SKM-1 (cell line): Measurements from ENCODE around the gene PAX4.

Experiments
- DNase-seq: peaks from one replicate; lab custom pipeline; 2025; ENCODE audit not compliant: unreplicated experiment; lab: John Stamatoyannopoulos, UW

PAX4 gene

DNA sequence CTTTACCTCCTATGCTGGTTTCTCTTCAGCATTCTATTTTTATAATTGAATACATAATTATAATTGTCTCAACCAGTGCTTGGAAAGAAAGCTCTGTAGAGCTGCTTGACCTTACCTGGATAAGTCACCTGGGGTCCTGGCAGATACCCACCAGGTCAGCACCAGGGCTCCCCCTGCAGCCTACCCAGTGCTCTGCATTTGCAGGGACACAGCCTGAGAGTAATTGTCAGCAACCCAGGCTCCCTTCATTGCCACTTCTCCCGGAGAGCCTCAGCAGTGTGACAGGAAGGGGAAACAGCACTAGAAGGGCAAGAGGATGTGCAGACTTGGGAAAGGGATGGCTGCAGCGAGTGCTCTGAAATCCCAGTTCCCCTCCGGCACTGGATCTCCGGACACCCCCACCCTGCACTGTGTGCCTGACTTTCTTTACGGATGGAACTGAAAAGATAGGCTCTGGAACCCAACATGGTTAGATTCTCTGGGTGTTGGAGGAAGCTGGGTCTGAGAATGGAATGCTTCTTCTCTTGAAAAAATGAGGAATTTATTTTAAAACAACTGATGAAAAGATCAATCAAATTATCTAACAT lies 11.4 kb upstream of the PAX4 start:
- peak; percentile 26 for DNase-seq

DNA sequence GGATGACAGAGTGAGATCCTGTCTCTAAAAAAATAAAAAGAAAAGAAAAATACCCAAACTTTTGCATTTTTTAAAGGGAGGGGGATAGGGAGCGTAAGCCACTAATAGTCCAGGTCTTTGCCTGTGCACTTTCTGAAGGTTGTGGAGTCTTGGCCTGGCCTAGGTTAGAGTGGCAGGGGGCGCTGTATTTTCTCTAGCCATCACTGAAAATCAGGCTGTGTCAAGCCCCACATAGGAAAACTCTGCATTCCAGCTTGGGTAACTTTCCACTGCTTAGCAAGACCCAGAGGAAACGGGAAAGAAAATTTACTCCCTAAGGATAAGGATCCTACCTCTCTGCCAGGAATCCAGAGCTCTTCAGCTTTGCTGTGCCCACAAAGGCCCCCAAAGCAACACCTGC lies 10.5 kb upstream of the PAX4 start:
- no peak for DNase-seq

DNA sequence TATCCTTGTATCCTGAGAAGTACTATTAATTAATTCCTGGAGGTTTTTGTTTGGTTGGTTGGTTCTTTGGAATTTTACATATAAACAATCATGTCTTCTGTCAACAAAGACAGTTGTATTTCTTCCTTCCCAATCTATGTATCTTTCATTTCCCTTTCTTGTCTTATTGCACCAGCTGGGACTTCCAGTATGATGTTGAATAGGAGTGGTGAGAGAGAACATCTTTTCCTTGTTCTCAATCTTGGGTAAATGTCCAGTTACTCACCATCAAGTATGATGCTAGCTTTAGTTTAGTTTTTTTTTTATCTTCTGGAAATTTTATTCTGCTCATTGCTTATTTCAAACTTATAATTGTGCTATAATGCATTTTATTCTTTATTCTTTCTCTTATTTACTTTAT lies 7.4 kb upstream of the PAX4 start:
- no peak for DNase-seq

DNA sequence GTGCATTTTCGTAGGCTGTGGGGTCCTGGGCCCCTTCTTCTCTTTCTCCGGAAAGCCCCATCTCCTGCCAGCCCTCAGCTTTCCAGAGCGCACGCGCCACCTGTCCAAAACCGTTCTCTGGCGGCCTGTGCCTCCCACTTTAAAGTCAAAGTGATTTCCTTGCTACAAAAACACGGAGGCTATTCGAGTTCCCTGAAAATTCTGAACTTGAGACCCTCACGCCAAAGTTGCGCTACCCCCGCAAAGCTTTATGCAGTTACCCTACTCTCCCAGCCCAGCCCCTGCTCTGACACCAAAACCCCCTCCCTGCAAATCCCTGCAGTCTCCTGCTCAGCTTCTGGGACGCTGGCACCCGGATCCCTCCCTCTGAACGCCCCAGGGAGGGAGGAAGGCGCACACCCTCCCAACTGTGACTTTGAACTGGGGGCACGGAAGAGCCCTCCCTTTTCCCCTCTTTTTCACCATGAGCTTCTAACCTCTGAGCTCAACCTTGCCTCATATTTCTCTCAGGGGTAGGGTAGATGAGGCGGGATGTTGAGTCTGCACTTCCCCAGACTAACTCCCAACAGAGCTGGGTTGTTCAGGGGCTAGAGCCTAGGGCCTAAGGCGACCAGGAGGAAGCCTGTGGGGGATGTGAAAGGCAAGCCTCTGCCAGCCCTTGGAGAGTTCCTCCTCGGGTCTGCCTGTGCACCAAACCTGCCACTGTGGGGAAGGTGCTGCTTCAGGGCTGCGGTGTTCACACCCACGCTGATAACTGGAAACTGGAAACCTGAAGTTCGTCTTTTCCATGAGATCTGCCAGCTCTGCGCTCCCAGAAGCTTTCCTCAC lies 2.7 kb upstream of the PAX4 start:
- DNase-seq: no peak

DNA sequence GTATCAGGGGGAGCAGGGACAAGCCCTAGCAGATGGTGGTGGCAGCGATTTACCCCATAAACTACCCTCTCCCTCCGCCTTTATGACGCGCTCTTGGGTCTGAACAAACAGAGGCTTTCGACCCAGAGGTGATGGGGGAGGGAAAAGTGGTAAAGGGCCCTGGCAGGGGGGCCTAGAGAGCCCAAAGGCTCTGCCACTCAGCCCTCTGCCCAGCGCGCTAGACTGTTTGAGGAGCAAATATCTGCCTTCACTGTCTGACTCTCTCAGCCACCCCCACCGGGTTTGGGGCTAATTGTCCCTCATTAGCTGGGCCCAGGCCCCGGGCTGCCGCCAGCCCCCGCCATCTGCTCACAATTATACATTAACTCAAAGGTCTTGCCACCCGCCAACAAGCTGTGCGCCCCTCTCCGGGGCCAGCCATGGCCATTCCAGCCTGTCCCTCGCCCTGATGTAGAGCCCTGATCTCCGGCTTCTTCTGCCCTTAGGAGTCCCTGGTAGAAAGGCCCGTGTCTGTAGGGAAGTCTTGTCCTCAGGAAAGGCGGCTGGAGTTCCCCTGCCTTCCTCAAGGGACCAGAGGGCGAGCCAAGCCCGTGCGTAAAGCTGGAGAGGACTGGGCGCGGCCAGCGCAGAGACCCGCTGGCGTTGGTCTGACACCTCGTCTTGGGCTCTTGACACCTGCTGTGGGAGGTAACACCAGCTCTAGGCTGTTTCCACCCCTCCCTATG lies 1.9 kb upstream of the PAX4 start:
- DNase-seq: no peak

DNA sequence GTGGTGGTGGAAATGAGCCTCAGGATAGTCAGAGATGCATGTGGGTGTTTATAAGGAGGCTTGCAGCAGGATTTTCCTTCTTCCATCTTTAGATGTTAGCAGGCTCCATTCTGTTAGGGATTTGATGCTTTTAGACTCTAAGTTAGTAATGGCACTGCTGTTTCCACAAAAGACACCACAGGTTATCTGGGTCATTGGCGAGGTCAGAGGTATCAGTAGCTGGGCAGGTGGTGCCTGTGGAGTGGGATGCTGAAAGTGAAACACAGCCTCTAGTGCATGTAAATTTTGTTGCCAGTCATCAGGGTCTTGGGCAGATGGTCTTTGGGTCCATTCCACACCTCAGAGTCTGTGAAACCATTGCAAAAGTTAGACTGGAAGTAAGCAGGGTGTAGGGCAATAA lies 833 bp upstream of the PAX4 start:
- no peak for DNase-seq

DNA sequence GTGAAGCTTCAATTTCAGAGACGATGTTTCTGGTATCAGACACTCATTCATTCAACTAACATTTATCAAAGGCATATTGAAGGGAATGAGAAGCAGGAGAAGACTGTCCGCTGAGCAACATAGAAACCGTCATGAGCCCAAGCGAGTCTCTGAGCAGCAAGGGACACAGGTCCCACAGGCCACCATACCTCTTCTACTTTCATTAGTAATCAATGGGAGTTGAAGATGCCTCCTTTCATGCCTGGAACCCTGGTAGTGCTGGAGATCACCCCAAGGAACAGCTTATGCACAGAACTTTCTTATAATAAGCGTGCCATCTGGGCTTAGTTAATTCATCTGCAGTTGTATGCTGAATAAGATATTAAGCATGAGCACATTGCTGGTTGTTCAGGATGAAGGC lies 1.2 kb downstream of the PAX4 start:
- DNase-seq: no peak

DNA sequence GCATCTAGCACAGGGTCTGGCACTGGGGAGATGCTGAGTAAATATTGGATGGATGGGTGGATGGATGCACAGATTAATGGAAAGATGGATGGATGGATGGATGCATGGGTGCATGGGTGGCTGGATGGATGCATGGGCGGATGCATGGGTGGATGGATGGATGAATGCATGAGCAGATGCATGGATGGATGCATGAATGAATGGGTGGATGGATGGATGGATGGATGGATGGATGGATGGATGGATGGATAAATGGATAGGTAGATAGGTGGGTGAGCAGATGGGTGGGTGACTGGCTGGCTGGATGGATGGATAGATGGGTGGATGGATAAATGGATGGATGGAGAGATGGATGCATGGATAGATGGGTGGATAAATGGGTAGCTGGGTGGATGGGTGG lies 5.7 kb downstream of the PAX4 start:
- no peak for DNase-seq

DNA sequence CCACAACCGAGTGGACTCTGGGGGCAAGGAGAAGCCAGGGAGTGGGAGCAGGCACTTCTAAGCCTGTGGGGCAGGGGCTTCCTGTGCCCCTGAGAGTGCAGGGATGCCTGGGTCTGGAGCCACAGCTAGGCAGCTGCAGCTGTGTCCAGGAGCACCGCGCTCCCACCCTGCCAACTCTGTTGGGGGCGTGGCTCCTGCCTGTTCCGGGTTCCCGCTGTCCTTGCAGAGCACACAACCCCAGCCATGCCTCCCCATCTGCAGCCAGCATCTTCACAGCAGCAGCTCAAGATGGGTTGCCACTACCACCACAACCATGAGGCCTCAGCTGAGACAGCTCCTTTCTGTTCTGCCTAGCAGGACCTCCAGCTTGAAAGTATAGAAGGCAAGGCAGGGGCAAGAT lies 8.6 kb downstream of the PAX4 start:
- DNase-seq: no peak

DNA sequence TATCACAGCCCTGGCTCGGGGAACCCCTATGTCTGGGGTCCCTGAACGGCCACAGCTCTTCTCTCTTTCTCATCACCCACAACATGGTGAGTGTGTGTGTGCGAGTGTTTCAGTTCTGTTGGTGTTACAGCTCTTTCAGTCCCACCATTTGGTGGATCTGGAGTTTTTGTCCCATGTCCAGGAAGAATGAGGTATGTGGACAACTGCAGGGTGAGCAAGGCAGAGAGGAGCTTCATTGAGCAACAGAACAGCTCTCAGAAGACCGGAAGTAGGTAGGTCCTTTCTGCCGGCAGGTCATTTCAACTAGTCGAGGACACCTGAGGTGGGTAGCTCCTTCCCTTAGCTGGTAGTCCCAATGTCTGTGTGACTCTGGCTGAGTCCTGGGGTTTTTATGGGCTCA lies 9.5 kb downstream of the PAX4 start:
- no peak for DNase-seq

DNA sequence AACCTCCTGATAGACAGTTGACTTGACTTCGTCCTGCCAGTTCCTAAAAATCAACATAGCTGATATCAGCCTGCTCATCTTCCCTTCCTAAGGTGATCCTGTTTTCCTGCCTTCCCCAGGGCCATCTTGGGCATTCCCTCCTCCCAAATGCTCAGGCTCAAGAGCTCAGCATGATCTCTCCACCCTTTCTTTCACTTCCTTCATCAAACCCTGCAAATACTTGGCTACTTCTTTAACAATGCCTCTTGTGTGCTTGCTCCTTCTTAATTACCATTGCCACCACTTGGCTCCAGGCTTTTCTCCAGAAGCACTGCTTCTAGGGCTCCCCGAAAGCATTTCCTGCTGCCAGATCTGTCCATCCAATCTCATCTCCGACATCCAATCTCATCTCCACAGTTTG lies 17.1 kb downstream of the PAX4 start:
- no peak for DNase-seq

DNA sequence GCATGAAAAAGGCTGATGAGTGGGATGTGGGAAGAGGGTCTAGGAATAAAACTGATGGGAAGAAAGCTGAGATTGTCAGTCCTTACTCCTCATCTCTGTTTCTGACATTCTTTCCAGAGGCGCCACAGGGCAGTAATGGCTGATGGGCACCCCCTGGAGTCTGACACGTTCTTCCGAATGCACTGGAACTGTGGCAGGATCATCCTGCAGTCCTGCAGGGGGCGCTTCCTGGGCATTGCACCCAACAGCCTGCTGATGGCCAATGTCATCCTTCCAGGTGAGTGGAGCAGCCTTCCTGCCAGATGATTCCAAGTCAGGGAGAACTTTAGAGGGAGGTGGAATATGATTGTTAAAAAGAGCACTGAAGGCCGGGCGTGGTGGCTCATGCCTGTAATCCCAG lies 19.6 kb downstream of the PAX4 start:
- no peak for DNase-seq

DNA sequence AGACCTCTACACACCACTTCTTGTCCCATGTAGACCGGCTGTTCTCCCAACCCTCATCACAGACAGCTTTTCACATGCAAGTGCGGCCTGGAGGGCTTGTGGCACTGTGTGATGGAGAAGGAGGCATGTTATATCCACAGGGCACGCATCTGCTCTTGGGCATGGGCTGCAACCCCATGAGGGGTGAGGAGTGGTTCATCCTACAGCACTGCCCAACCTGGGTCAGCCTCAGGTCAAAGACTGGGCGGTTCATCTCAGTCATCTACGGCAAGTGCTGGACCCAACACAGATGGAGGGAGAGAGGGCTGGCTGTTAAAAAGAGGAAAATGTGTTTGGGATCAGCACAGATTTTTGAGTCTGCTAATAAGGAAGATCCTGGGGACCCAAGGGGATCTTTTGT lies 22.2 kb downstream of the PAX4 start:
- no peak for DNase-seq

DNA sequence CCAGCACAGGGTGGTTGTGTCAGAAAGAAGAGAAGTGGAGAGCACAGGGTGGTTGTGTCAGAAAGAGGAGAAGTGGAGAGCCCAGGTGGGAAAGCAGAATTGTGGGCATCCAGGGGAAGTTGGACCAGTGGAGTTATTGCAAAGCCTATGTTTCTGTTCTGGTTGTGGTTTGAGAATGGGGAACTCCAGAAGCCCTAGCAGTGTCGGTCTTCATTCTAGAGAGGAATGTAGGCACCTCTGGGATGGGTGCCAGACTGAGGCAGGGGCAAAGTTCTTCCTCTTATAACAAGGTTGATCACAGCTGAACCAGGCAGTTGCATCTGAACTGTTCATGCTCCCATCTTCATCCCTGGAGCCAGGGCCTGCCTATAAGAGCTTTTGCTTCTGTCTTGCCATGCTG lies 23.5 kb downstream of the PAX4 start:
- peak; percentile 97 for DNase-seq

DNA sequence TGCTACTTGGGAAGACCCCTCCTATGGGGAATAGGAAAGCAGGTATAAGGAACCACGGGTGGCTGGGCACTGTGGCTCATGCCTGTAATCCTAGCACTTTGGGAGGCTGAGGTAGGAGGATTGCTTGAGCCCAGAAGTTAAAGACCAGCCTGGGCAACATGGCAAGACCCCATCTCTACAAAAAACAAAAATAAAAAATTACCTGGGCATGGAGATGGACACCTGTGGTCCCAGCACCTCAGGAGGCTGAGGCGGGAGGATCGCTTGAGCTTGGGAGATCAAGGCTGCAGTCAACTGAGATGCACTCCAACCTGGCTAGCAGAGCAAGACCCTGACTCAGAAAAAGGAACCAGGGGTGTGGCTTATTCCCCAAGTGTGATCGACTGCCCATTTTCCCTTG lies 25.4 kb downstream of the PAX4 start:
- no peak for DNase-seq

DNA sequence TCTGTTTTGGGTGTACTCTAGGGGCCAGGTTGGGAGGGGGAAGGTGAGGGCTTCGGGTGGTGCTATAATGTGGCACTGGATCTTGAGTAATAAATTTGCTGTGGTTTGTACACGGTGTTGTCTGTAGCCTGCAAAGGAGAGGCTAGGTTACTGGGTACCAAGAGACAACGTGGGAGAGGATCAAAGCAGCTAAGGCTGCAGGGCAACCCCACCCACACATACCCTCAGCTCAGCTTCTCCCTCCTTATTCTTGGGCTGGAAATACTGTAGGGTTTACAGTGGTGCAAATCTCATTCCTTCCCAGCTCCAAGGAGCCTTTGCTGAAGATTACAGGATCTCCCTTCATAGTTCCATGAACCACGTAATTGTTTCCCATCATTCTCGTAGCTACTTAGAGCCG lies 26.4 kb downstream of the PAX4 start:
- DNase-seq: no peak

DNA sequence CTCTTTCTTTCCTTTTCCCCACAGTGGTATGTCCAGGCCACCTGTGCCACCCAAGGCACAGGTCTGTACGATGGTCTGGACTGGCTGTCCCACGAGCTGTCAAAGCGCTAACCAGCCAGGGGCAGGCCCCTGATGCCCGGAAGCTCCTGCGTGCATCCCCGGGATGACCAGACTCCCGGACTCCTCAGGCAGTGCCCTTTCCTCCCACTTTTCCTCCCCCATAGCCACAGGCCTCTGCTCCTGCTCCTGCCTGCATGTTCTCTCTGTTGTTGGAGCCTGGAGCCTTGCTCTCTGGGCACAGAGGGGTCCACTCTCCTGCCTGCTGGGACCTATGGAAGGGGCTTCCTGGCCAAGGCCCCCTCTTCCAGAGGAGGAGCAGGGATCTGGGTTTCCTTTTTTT lies 26.8 kb downstream of the PAX4 start:
- DNase-seq: no peak

DNA sequence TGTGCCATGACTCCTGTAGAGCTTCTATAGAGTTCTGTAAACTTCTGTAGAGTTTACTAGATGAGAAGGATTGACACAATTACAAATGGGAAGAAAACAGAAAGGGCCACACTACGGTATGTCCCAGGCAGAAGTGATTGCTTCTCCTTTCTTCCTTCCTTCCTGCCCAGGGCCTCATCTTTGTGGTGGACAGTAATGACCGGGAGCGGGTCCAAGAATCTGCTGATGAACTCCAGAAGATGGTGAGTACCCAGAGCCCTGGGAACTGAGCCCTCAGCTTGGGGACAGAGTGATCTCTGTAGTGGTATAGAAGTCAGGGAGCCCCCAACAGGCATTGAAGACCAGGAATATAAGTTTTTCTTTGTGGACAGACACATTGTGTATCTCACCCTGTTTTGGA lies 28.0 kb downstream of the PAX4 start:
- no peak for DNase-seq

DNA sequence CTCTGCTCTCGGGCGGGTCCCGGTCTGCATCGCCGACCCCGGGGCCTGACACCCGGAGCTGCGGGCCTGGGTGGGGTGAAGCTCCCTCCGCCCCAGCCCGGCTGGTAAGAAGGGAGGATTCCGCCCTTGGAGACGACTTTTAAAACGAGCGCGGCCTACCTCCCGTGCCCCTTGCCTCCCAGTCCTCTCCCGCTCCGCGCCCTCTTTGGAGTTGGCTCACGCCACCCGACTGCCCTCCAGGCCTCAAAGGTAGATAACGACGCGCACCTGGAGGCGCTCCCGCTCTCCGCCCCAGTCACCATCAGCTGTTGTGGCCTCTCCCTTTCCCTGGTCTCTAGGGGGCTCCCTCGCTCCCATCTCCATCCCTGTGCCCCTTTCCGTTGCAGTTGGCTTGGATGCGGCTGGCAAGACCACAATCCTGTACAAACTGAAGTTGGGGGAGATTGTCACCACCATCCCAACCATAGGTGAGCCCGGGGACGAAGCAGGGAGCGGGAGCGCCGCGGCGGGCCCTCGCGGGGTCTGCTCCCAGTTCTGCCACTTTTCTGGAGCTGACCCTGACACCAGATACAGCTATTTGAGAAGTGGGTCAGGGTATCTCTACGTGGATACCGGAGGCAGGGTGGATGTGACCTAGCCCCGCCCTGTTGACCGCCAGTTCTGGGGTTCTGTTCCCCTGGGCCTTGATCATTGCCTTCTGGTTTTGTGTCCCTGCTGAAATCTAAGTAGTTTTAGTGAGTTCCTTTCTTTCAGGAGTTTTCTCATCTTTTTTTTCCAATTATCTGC lies 29.1 kb downstream of the PAX4 start:
- DNase-seq: no peak

DNA sequence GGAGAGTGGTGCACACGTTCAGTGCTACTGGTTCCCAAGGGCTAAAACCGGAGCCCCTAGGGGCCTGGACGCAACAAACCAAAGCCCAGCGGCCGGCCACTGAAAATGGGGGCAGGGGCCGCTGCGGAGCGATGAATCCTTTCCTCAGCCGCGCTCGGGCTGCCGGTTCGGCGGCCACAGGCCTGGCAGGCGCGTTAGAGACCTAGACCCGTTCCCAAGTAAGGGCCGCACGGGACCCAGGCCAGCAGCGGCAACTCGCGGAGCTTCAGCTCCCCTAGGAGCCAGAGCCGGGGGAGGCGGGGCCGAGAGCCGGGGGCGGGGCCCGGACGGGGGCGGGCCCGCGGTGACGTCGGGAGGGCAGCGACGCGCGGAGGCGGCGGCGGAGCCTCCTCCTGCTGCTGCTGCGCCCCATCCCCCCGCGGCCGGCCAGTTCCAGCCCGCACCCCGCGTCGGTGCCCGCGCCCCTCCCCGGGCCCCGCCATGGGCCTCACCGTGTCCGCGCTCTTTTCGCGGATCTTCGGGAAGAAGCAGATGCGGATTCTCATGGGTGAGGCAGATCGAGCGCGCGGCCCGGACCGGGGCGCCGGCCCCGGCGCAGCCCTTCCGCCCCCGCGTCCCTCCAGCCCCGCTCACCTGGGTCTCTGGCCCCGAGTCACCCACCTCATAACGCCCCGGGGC lies 29.8 kb downstream of the PAX4 start, which contains the start of gene ARF5:
TSS of gene ARF5 (plus strand) at position 393 of the 678 bp plus-strand sequence. CDS start at position 481, 88 bp downstream.
- DNase-seq: peak; percentile 14

DNA sequence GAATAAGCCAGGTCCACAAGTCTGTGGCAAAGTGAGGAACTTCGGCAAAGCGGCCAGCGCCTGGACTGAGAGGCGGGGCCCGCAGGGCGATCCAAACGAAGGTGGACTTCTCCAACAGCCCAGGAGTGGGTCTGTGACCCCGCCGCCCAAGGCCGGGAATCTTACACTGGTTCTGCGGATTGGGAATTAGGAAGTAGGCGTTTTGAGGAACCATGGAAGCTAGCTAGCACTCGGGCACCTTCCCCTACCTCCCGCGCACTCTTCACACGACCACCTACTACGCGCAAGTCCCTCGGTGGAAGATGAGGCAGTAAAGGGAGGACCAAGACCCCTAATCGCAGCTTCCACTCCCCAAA lies 30.3 kb downstream of the PAX4 start:
- DNase-seq: no peak
